ENCODE measurements around the gene LELP1. TPM values are rescaled to one million over a fixed set of nuclear protein-coding genes. Genes with fewer than 3 reads are reported as not detected.

Gene LELP1
- total RNA-seq, result not detected in 2 replicates

GRCh38 chr1:153203130-153203529 lies at the start of gene LELP1:
Gene LELP1 (plus strand): TSS chr1:153203430. CDS start chr1:153204708, 1,278 bp downstream.

GRCh38 chr1:153217212-153217611 lies 14.0 kb downstream of the LELP1 start, which contains the start of gene PRR9:
Gene PRR9 (plus strand): TSS chr1:153217584. CDS start chr1:153218145, 561 bp downstream.

Other genes starting within 250 kb of the LELP1 start
- not detected in 2 replicates for gene SPRR4, start 232.8 kb upstream of the LELP1 start, total RNA-seq
- gene SPRR1A, start 219.3 kb upstream of the LELP1 start, total RNA-seq, result 3.1 and 9.5 TPM in 2 replicates
- gene SPRR3, start 201.7 kb upstream of the LELP1 start, total RNA-seq, result 67.3 and 122 TPM in 2 replicates
- 53.0 and 86.5 TPM in 2 replicates for gene SPRR1B, start 172.2 kb upstream of the LELP1 start, total RNA-seq
- 5.7 and 47.8 TPM in 2 replicates for gene SPRR2D, start 162.3 kb upstream of the LELP1 start, total RNA-seq
- 4.8 and 25.3 TPM in 2 replicates for gene SPRR2A, start 145.9 kb upstream of the LELP1 start, total RNA-seq
- gene SPRR2B, start 131.8 kb upstream of the LELP1 start, total RNA-seq, result 1.0 TPM in 1 of 2 replicates, not detected in the other
- 1.1 and 21.5 TPM in 2 replicates for gene SPRR2E, start 108.9 kb upstream of the LELP1 start, total RNA-seq
- not detected in 2 replicates for gene SPRR2F, start 89.9 kb upstream of the LELP1 start, total RNA-seq
- 2.1 TPM in 1 of 2 replicates, not detected in the other for gene SPRR2G, start 52.5 kb upstream of the LELP1 start, total RNA-seq
- gene PRR9, start 14.2 kb downstream of the LELP1 start, total RNA-seq, result 2.1 TPM in 1 of 2 replicates, not detected in the other
- gene LORICRIN, start 56.3 kb downstream of the LELP1 start, total RNA-seq, result not detected in 2 replicates
- gene PGLYRP3, start 109.5 kb downstream of the LELP1 start, total RNA-seq, result 2.4 and 4.7 TPM in 2 replicates
- gene PGLYRP4, start 145.4 kb downstream of the LELP1 start, total RNA-seq, result 4.0 and 7.9 TPM in 2 replicates
- gene S100A9, start 154.4 kb downstream of the LELP1 start, total RNA-seq, result 1,477 and 2,600 TPM in 2 replicates
- gene S100A12, start 172.2 kb downstream of the LELP1 start, total RNA-seq, result 1.5 and 3.4 TPM in 2 replicates
- gene S100A8, start 187.6 kb downstream of the LELP1 start, total RNA-seq, result 238 and 331 TPM in 2 replicates
- under 0.01 TPM in 1 of 2 replicates, not detected in the other for gene S100A7A, start 213.1 kb downstream of the LELP1 start, total RNA-seq

All from nasal cavity respiratory epithelium epithelial cell of viscerocranial mucosa (primary cell).